Adipocyte (in vitro differentiated cells): Measurements from ENCODE around the gene PACRG.
A peak's percentile ranks its signal among the peaks of the same experiment; 100 is the strongest.

Experiments used
- DNase-seq: peaks from one replicate; pipeline ENCODE4 v3.0.0-alpha.2; 2015; ENCODE audit warnings: low read depth
- H3K27me3 ChIP-seq: replicated peaks from 2 replicates; pipeline ENCODE4 v1.7.0; 2013; ENCODE audit warnings: mild to moderate bottlenecking, low read length, moderate library complexity; ENCODE audit not compliant: control insufficient read depth, insufficient read depth
- H3K36me3 ChIP-seq: 2 replicates; pipeline ENCODE4 v1.7.0; 2013; ENCODE audit warnings: low read length, mild to moderate bottlenecking, moderate library complexity; ENCODE audit not compliant: control insufficient read depth, insufficient read depth, severe bottlenecking
- H3K4me1 ChIP-seq: 2 replicates; pipeline ENCODE4 v1.7.0; 2013; ENCODE audit warnings: mild to moderate bottlenecking, low read length, moderate library complexity; ENCODE audit not compliant: control insufficient read depth, insufficient read depth
- H3K4me3 ChIP-seq: 2 replicates; pipeline ENCODE4 v1.7.0; 2013; ENCODE audit warnings: mild to moderate bottlenecking, low read length, moderate library complexity
- H3K9ac ChIP-seq: 2 replicates; pipeline ENCODE4 v1.7.0; 2013; ENCODE audit warnings: mild to moderate bottlenecking, low read length, moderate library complexity
- H3K9me3 ChIP-seq: 2 replicates; pipeline ENCODE4 v1.7.0; 2013; ENCODE audit warnings: mild to moderate bottlenecking, low read length, moderate library complexity; ENCODE audit not compliant: control insufficient read depth

PACRG gene

GRCh38 chr6:163351013-163351412 lies 623.2 kb downstream of the PACRG start:
- DNase-seq = no peak
- H3K9me3 ChIP-seq = no peaks in the 10 kb centered on the region

DNA sequence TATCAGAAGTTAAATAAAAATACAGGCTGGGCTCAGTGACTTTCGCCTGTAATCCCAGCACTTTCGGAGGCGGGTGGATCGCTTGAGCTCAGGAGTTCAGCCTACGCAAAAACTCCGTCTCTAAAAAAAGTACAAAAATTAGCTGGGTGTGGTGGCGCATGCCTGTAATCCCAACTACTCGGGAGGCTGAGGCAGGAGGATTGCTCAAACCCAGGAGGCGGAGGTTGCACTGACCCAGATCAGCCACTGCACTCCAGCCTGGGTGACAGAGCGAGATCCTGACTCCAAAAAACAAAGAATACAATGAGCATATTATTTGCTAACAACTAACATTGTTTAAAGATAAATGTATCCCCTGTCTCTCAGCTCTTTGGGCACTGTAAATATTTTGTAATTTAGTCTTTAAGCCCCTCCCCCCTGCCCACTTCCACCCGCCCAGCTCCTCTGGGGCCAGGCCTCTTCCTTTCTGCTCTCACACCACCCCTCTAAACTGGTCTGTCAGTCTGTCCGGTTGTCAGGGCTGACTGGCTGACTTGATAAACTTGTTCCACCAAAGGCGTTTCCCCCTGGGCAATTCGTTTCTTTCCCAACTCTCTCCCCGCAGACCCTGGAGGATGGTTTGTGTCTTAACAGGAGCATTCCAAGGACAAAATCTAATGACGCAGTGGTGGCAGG lies 624.4 kb downstream of the PACRG start:
- Histone ChIP-seq H3K4me1 (peaks cover 27% of the 10 kb centered on the region), H3K4me3 (no peak overlapping the region), H3K36me3 (no peaks in the 10 kb centered on the region), H3K27me3 (no peaks in the 10 kb centered on the region), H3K9ac (no peak overlapping the region), H3K9me3 (no peaks in the 10 kb centered on the region)
- DNase-seq = no peak

More at GRCh38 chr6:163351013-163351412, 623.2 kb downstream of the PACRG start:
- Histone ChIP-seq H3K36me3 (no peaks in the 10 kb centered on the region), H3K27me3 (no peaks in the 10 kb centered on the region), H3K9ac (no peak overlapping the region), H3K4me3 (no peak overlapping the region), H3K4me1 (peaks cover 24% of the 10 kb centered on the region)

DNA sequence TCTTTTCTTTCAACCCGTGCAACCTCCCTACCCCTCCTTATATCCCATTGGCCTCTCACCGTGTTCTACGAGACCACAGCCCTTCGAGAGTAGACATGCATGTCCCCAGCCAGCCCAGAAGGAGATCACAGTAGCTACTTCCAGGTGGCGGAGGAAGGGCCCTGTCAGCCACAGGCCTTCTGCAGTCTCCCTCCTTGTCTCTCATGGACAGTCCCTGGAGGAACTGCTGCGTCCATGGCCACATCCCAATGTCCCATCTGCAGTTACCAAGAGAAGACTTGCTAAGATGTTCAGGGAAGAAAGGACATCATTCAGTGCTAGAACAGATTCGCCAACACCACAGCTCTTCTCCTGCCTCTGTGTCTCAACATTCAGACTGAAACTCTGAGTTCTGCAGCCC lies 625.2 kb downstream of the PACRG start:
- Histone ChIP-seq H3K9ac (no peak overlapping the region), H3K27me3 (no peaks in the 10 kb centered on the region), H3K4me3 (no peak overlapping the region), H3K9me3 (no peaks in the 10 kb centered on the region), H3K4me1 (peaks cover 27% of the 10 kb centered on the region), H3K36me3 (no peaks in the 10 kb centered on the region)
- no peak for DNase-seq

GRCh38 chr6:163354085-163354484 lies 626.3 kb downstream of the PACRG start:
- DNase-seq = peak; percentile 21
- Histone ChIP-seq H3K9me3 (no peaks in the 10 kb centered on the region), H3K4me3 (peak overlapping the region; percentile 64), H3K27me3 (no peaks in the 10 kb centered on the region), H3K9ac (peak overlapping the region; percentile 74), H3K4me1 (peaks cover 27% of the 10 kb centered on the region), H3K36me3 (no peaks in the 10 kb centered on the region)

- no peaks in the 10 kb centered on the region for H3K36me3 ChIP-seq
- peak overlapping the region; percentile 64 for H3K4me3 ChIP-seq
- peaks cover 27% of the 10 kb centered on the region for H3K4me1 ChIP-seq
- no peaks in the 10 kb centered on the region for H3K9me3 ChIP-seq
- peak overlapping the region; percentile 74 for H3K9ac ChIP-seq
- no peaks in the 10 kb centered on the region for H3K27me3 ChIP-seq
- DNase-seq = no peak
These were observed 627.1 kb downstream of the PACRG start for GRCh38 chr6:163354761-163355425.

- Histone ChIP-seq H3K9ac (peak overlapping the region; percentile 74), H3K36me3 (no peaks in the 10 kb centered on the region), H3K27me3 (no peaks in the 10 kb centered on the region), H3K4me1 (peaks cover 27% of the 10 kb centered on the region), H3K9me3 (no peaks in the 10 kb centered on the region), H3K4me3 (peak overlapping the region; percentile 64)
- DNase-seq = no peak
These were observed 627.7 kb downstream of the PACRG start for GRCh38 chr6:163355426-163355991.

GRCh38 chr6:163356324-163356723 lies 628.5 kb downstream of the PACRG start:
- Histone ChIP-seq H3K4me1 (peaks cover 27% of the 10 kb centered on the region), H3K27me3 (no peaks in the 10 kb centered on the region), H3K9ac (peak overlapping the region; percentile 74), H3K9me3 (no peaks in the 10 kb centered on the region), H3K4me3 (peak overlapping the region; percentile 64), H3K36me3 (no peaks in the 10 kb centered on the region)
- DNase-seq = no peak

- H3K4me3 ChIP-seq = no peak overlapping the region
- no peaks in the 10 kb centered on the region for H3K27me3 ChIP-seq
- no peak for DNase-seq
- H3K36me3 ChIP-seq = no peaks in the 10 kb centered on the region
- H3K9me3 ChIP-seq = no peaks in the 10 kb centered on the region
- H3K9ac ChIP-seq = no peak overlapping the region
- H3K4me1 ChIP-seq = peaks cover 27% of the 10 kb centered on the region
These were observed 629.0 kb downstream of the PACRG start for GRCh38 chr6:163356743-163357142.

DNA sequence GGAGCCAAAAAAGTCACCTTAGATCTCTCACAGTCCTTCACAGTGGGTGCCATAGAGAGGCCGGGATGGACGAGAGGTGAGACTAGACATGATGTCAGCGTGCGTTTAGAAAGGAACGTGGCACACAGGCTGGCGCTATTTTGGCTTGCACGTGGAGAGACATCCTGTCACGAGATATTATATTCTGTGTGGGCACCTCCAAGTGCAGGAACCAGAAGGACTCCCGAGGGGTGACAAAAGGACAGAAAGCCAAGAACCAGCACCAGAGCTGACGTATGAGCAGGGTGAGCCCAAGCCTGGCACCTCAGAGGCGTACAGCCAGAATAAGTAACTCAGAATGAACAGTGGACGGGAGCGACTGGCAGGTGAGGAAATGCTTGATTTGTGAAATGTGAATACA lies 636.9 kb downstream of the PACRG start:
- Histone ChIP-seq H3K36me3 (no peaks in the 10 kb centered on the region), H3K4me1 (no peaks in the 10 kb centered on the region), H3K9me3 (no peaks in the 10 kb centered on the region), H3K9ac (no peak overlapping the region), H3K4me3 (no peak overlapping the region), H3K27me3 (no peaks in the 10 kb centered on the region)
- DNase-seq = no peak
